ENCODE measurements around the gene FAM219B. TPM values are rescaled to one million over a fixed set of nuclear protein-coding genes. Genes with fewer than 3 reads are reported as not detected.

FAM219B gene
- total and polyA plus RNA-seq, 10 of the 15 experiments (the other 5 are each of a cell fraction or from before 2014, with no cell fraction given), result 7.6 to 53.2 (median 29.4) TPM

- TF ChIP-seq MLLT1 (IDR thresholded peaks at IDR 0.05) (peak; percentile 55), NR2F1 (conservative IDR thresholded peaks at IDR 0.05) (peak; percentile 53; the same call in 1 of the 2 replicates), PML (IDR thresholded peaks at IDR 0.05; ENCODE audit: low read length) (peak; percentile 81; the same call in 1 of the 2 replicates), CHD2 (IDR thresholded peaks at IDR 0.05; ENCODE audit: borderline replicate concordance, low read depth, low read length) (peak; percentile 85; the same call in 1 of the 2 replicates), GATAD2B (conservative IDR thresholded peaks at IDR 0.05; ENCODE audit: low read depth) (peak; percentile 96), POLR2AphosphoS5 (IDR thresholded peaks at IDR 0.05; ENCODE audit: low read length) (peak; percentile 91; the same call in 1 of the 2 replicates), CHD1 (IDR thresholded peaks at IDR 0.05; ENCODE audit: low read depth, low read length) (no peak), CREM (IDR thresholded peaks at IDR 0.05; ENCODE audit: low read depth) (peak; percentile 79; the same call in 1 of the 2 replicates), LARP7 (IDR thresholded peaks at IDR 0.05) (peak; percentile 91), FOS (IDR thresholded peaks at IDR 0.05; ENCODE audit: borderline replicate concordance, extremely low read depth, insufficient read length) (peak; percentile 41), TCF3 (IDR thresholded peaks at IDR 0.05; ENCODE audit: borderline replicate concordance, insufficient read depth, low read depth, low read length) (no peak; the same call in 1 of the 2 replicates), BRCA1 (IDR thresholded peaks at IDR 0.05; ENCODE audit: low read depth, low read length) (no peak), IRF3 (IDR thresholded peaks at IDR 0.05) (peak; percentile 66; the same call in 1 of the 2 replicates), TCF7 (IDR thresholded peaks at IDR 0.05; ENCODE audit: borderline replicate concordance) (no peak), SKIL (IDR thresholded peaks at IDR 0.05; ENCODE audit: low read depth, poor library complexity, severe bottlenecking) (peak; percentile 59), RAD51 (IDR thresholded peaks at IDR 0.05) (no peak), RELA (IDR thresholded peaks at IDR 0.05; ENCODE audit: borderline replicate concordance, partially characterized antibody) (peak; percentile 85), NFYB (IDR thresholded peaks at IDR 0.05; ENCODE audit: insufficient read depth, low read depth, low read length) (peak; percentile 85)
- TF ChIP-seq, protein P1, sequence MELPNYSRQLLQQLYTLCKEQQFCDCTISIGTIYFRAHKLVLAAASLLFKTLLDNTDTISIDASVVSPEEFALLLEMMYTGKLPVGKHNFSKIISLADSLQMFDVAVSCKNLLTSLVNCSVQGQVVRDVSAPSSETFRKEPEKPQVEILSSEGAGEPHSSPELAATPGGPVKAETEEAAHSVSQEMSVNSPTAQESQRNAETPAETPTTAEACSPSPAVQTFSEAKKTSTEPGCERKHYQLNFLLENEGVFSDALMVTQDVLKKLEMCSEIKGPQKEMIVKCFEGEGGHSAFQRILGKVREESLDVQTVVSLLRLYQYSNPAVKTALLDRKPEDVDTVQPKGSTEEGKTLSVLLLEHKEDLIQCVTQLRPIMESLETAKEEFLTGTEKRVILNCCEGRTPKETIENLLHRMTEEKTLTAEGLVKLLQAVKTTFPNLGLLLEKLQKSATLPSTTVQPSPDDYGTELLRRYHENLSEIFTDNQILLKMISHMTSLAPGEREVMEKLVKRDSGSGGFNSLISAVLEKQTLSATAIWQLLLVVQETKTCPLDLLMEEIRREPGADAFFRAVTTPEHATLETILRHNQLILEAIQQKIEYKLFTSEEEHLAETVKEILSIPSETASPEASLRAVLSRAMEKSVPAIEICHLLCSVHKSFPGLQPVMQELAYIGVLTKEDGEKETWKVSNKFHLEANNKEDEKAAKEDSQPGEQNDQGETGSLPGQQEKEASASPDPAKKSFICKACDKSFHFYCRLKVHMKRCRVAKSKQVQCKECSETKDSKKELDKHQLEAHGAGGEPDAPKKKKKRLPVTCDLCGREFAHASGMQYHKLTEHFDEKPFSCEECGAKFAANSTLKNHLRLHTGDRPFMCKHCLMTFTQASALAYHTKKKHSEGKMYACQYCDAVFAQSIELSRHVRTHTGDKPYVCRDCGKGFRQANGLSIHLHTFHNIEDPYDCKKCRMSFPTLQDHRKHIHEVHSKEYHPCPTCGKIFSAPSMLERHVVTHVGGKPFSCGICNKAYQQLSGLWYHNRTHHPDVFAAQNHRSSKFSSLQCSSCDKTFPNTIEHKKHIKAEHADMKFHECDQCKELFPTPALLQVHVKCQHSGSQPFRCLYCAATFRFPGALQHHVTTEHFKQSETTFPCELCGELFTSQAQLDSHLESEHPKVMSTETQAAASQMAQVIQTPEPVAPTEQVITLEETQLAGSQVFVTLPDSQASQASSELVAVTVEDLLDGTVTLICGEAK (IDR thresholded peaks at IDR 0.05; ENCODE audit: borderline replicate concordance), result peak; percentile 77; the same call in 1 of the 2 replicates
- TF ChIP-seq, protein P2, sequence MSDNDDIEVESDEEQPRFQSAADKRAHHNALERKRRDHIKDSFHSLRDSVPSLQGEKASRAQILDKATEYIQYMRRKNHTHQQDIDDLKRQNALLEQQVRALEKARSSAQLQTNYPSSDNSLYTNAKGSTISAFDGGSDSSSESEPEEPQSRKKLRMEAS (IDR thresholded peaks at IDR 0.05; ENCODE audit: low read depth, low read length), result peak; percentile 21; the same call in 1 of the 2 replicates
Measured at GRCh38 chr15:74873036-74873755, 33.5 kb downstream of the FAM219B start, which contains the start of gene SCAMP2 (continued).

Measured in GM12878 (cell line).